AG09309 (cell line): ENCODE results near the gene TUBGCP6.

Experiments used
- DNase-seq: peaks from one replicate; pipeline ENCODE4 v3.0.0-alpha.2; 2010; ENCODE audit warnings: low read depth
- H3K4me3 ChIP-seq: 2 replicates; pipeline ENCODE4 v1.5.1; 2011; ENCODE audit warnings: mild to moderate bottlenecking, low read depth, low read length, moderate library complexity; ENCODE audit not compliant: control insufficient read depth
- CTCF ChIP-seq: IDR thresholded peaks from 2 replicates; pipeline ENCODE4 v1.5.1; 2011; ENCODE audit warnings: mild to moderate bottlenecking, low read depth, low read length, inconsistent platforms; ENCODE audit not compliant: insufficient read depth, control insufficient read depth; ENCODE audit errors: missing control alignments

Gene TUBGCP6

DNA sequence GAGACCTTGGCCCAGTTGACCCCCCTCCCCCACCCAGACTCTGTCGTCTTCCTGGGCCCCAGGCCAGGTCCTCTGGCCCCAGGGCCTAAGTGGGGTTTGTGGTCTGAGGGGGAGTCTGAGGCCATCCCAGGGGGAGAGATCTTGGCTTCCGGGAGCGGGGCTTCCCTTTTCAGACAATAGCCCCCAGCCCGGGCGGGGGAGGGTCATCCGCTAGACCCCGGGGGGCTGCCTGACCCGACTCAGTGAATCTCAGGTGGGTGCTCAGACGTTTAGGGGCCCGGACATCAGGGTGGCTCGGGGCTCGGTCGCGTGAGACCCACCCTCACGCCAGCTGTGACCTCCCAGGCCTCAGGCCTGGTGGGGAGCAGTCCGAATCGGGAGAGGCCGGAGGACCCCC is 24.7 kb upstream of the TUBGCP6 start:
- DNase-seq, result no peak
- H3K4me3 ChIP-seq, result peak overlapping the region; percentile 59
- no peak for TF ChIP-seq CTCF

GRCh38 chr22:50268655-50269113 is 23.9 kb upstream of the TUBGCP6 start:
- no peak for TF ChIP-seq CTCF
- no peak for DNase-seq
- no peak overlapping the region for H3K4me3 ChIP-seq

DNA sequence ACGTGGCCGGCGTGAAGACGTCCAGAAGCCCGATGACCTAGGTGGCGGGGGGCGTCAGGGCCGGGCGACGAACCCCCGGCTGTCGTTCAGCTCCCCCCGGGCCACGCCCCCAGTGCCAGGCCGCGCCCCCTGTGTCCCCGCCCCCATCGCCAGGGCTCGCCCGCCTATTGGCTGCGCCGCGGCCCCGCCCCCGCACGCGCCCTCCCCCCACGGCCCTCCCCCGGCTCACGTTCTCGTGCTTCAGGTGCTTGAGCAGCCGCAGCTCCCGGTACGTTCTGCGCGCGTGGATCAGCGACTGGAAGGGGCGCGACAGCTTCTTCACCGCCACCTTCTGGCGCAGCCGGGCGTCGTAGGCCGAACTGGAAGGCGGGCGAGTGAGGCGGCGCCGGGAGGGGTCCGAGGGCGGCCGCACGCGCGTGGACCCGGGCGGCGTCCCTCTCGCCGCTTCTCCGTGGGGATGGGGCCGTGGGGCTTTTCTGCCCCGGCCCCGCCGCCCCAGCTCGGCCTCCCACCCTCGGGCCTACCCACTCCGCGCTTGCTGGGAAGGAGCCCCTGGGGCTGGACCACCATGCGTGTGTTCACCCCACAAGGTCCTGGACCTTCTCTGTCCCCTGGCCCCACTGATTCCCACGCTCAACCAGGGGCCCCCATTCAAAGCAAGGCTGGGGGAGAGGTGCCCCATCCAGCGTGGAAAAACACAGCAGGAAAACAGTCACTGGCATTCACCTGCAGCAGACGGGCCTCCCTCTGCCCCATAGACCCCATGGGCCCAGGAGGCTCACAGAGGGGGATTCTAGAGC is 23.0 kb upstream of the TUBGCP6 start:
- peak; percentile 33 for TF ChIP-seq CTCF
- H3K4me3 ChIP-seq, result peak overlapping the region; percentile 26
- no peak for DNase-seq

DNA sequence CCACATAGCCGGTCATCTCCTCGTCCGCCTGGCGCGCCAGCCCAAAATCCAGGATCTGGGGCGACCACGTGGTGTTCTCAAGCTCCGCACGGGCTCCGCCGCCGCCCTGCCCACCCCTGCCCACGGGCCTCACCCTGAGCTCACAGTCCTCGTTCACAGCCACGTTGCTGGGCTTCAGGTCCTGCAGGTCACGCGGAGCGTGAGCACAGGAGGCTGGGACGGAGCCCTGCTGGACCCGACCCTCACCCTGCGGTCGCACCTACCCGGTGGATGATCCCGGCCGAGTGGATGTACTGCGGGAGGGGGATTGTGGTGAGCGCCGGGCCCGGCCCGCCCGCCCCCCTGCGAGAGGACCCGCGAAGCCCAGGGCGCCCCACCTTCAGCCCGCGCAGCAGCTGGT is 22.2 kb upstream of the TUBGCP6 start:
- no peak overlapping the region for H3K4me3 ChIP-seq
- no peak for DNase-seq
- no peak for TF ChIP-seq CTCF

DNA sequence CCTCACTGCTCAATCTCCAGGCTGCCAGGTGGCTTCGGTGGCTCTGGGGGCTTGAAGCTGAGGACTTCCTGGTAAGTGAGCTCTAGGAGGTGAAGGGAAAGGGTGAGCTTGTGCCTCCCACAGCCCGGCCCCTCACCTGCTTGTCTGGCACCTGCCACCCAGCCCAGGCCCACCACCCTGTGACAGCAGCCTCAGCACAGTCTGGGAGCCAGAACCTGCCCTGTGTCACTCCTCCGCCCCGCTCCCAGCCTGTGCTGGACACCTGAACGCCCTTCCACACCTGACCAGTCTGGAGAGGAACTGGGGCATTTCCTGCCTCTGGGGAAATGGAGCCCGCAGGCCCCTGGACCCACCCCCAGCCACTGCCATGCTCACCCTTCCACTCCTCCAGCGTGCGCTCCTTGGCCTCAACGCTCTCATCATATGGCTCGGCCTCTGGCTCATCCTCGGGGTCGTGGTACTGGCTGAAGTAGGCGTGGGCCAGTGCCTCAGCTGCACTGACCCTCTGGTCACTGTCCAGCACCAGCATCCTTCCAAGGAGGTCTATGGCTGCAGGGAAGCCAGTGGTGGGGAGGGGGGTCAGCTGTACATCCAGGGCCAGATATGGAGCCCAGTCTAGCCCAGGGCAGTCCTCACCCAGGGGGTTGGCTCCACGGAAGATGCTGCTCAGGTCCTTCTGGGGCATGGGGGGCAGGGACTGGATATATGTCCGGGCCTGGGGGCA is 20.3 kb upstream of the TUBGCP6 start:
- DNase-seq, result no peak
- no peak overlapping the region for H3K4me3 ChIP-seq
- no peak for TF ChIP-seq CTCF

DNA sequence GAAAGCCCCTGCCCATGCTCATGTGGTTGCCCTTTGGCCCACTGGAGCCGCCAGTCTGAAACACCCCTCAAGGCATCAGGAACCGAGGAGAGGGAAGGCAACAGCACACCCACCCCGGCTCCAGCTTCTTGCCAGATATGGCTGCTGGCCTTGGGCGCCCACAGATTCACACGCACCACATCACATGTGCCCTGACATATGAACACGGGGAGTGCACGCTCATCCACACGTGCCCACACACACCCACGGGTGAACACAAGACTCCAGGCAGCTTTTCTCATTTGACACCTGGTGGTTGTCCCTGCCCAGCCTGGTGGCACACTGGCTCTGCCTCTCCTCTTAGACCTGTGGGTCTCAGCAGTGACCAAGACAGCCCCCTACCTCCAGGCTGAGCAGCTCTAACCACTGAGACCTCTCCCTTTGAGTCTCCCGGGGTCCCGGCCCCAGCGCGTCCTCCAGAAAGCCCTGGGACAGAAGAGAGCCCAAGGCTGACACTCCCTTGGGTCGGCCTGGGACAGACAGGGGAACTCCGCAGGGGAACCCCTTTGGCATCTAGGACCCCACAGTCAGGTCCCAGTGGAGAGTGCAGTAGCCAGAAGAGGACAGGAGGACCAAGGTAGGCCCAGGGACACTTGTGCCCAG is 19.4 kb upstream of the TUBGCP6 start:
- H3K4me3 ChIP-seq, result no peak overlapping the region
- no peak for DNase-seq
- TF ChIP-seq CTCF, result no peak
